HuH-7.5 (cell line): Measurements from ENCODE around the gene RHCG.
A peak's percentile ranks its signal among the peaks of the same experiment; 100 is the strongest.

Experiments used
- DNase-seq: peaks from one replicate; pipeline ENCODE4 v3.0.0; 2011; ENCODE audit warnings: low spot score

RHCG gene

GRCh38 chr15:89444241-89445225, 51.9 kb downstream of the RHCG start:
- DNase-seq, result no peak

- no peak for DNase-seq
These were observed 52.8 kb downstream of the RHCG start for GRCh38 chr15:89443581-89443980.

DNA sequence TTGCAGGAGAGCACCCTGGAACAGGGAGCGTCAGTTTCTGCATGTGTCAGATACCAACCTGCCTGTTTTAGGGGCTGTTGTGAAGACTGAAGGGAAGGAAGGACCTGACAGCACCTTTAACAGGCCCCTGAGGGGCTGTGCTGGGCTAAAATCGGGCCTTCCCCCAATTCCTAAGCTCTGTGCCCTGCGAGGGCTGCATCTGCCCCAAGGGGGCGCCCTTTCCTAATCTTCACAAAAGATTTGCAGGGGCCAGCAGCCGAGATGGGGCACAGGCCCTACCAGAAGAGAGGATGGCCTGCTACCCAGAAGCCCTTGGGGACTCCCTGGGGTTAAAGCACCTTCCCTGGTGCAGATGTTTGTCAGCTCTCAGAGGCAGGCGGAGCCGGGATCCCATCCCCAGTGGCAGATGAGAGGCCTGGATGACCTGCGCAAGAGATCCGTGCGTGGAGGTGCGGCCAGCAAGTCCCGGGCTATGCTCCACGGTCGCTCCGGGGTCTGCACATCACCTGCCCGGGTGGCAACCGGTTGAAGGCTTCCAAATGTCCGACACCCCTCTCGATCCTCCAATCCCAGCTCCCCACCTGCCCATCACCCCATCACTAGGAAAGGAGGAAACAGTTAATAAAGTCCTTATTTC, 53.6 kb downstream of the RHCG start:
- peak; percentile 87 for DNase-seq

DNA sequence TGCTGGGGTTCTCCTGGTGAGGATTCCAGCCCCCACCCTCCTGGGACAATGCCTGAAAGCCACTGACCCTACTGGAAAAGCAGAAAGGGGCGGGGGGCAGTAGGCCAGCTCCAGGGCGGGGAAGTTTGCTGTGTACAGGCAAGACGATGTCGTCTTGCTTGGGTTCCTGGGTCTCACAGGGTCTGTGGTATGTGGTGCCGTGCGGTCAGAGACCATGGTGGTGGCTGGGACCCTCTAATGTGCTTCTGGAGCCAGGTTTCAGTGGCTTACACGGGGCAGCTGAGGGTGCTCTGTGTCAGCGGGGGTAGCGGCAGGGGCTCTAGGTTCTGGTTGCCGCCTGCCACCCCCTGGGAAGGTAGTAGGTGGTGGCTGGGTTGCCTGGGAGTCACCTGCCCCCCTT, 54.2 kb downstream of the RHCG start:
- no peak for DNase-seq

GRCh38 chr15:89441295-89441812, 55.0 kb downstream of the RHCG start:
- no peak for DNase-seq

DNA sequence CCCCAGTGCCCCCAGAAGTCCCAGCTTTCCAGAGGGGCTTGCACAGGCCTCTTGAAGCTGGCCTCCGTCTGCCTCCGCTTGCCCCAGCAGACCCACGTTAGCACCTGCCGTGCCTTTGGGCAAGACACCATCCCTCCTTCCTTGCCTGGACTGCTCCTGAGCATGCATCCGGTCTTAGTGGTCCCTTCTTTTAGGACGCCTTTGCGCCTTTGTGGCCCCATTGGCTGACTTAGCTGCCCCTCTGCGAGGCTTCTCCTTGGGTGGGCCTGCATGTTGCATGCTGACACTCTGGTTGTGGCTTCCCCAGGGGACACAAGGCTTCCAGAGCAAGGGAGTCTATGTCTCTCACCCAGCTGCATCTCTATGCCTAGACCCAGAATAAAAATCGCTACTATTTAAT, 56.6 kb downstream of the RHCG start:
- DNase-seq, result no peak

DNA sequence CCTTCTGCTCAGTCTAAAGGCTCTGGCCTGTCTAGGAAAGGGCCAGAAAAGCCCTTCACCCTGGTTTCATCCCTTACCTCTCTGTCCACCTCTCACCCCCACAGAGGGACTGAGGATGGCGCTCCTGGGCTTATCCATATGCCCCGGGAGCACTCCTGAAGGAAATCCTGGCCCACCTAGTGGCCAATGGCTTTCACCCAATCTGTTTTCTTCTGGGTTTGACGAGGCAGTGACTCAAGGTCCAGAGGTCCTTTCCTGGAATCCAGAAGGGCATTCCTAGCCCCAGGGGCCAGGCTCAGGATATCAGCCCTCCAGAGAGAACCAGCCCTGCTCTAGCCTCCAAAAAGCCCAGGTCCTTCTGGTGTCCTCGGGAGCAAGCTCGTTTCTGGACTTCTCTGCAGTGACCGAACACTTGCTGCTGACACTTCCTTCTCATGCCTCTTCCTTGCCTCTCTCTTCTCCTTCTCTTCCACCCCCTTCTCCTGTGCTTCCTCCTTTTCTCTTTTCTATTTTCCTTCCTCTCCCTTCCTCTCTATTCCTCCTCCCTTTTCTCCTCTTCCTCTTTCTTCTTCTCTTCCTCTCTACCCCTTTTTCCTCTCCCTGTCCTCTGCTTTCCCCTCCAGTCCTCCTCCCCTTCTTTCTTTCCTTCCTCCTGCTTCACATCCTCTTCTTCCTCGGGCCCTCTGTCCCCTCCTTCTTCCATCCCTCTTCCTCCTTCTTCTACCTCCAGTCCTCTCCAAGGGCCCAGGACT, 59.6 kb downstream of the RHCG start:
- no peak for DNase-seq

DNA sequence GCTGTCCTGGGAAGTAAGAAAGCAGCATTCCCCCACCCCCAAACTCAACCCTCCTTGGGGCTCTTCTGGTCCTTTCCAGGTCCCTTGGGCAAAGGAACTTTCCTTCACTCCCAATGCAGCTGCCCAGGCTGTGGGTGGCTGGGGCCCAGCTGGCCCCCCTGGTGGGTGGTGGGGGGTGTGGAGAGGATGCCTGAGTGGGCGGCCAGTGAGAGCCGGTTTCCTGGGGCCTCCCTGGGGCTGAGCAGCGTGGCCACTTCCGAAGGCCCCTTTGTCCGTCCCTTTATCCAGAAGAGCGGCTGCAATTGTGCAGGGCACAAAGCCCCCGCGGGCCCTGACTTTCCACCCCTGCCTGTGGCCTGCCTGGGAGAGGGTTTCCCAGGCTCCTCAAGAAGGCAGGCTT, 61.0 kb downstream of the RHCG start:
- DNase-seq, result no peak

GRCh38 chr15:89433686-89434085, 62.7 kb downstream of the RHCG start:
- DNase-seq, result no peak

- DNase-seq, result peak; percentile 93
These were observed 65.6 kb downstream of the RHCG start for GRCh38 chr15:89430530-89431341.

DNA sequence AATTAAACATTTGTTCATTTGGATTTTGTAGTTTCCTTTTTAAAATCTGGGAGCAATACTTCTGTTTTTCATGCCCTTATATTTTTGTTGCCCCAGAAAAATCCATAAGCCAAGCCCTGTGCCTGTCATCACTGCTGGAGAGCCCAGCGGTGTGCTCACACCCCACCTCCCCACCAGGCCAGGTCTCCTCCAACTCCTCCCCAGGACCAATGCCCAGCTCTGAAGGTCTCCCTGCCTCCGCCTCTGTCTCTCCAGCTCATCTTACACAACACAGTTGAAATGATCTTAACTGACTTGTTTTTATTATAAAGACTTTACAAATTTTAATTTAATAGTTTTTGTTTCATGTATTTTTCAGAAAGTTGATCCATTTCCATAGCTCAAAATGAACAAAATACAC, 66.4 kb downstream of the RHCG start:
- DNase-seq, result no peak

DNA sequence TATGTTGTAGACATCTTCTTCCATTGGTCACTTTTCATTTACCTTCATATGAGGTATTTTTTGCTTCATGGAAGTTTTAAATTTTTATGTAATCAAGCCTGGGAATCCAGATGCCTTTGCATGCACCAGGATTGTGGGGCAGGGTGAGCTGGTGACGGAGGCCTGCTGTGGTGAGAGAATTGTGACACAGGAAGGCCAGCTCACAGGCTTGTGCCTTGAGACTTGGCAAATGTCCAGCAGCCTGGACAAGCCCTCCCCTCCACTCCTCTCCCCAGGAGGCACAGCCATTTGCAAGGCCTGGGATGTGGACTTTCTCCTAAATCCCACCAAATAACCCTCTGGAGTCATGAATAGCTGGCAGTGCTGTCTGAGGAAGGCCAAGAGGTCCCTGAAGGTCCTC, 67.4 kb downstream of the RHCG start:
- no peak for DNase-seq

GRCh38 chr15:89428246-89428645, 68.1 kb downstream of the RHCG start:
- no peak for DNase-seq

DNA sequence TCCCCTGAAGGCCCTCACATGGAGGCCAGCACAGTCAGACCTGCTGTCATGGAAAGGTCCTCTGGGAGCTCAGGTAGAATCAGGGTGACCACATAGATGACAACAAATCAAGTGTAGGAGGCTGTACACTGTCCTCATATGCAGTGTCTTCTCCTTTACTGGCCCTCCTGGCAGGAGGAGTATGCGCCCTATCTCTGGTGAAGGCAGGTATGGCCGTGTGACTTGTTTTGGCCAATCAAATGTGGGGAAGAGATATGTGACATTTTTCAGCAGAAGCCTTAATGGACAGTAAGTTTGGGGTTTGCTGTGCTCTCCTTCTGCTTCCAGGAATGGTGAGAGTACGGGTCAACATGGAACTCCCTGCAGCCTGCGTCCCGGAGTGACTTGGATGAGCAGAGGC, 69.9 kb downstream of the RHCG start:
- no peak for DNase-seq

GRCh38 chr15:89423981-89424380, 72.4 kb downstream of the RHCG start:
- no peak for DNase-seq
